Endothelial cell of umbilical vein (primary cell): ENCODE results near the gene FAM219A. TPM values are rescaled to one million over a fixed set of nuclear protein-coding genes. Genes with fewer than 3 reads are reported as not detected.

Source experiments
- BruUV-seq: library from RNA; stranded (reverse); fragments of 400-500 nt; replicated peaks from 2 replicates; lab custom pipeline; 2021; lab: Mats Ljungman, UMichigan
- CTCF ChIA-PET: fragments of 300-600, 350-600 bp; sonication (Branson Sonifier 250); formaldehyde crosslinking; loops from one replicate; lab custom pipeline; 2021; ENCODE audit warnings: antibody characterized with exemption, inconsistent platforms; lab: Charles Lee
- POLR2A ChIA-PET: fragments of 300-600, 350-600 bp; sonication (Branson Sonifier 250); formaldehyde crosslinking; loops from one replicate; lab custom pipeline; 2021; ENCODE audit warnings: antibody characterized with exemption, inconsistent platforms; lab: Charles Lee
- DNase-seq: peaks from one replicate; pipeline ENCODE4 v3.0.0-alpha.2; 2011; ENCODE audit warnings: low read depth, low spot score
- FAIRE-seq: peaks from 2 replicates; lab custom pipeline; 2011; peaks lifted over from hg19 to GRCh38; lab: Jason Lieb, UNC
- H2AFZ ChIP-seq: 2 replicates; pipeline ENCODE4 v1.6.0; 2012; ENCODE audit warnings: low read depth, low read length, control low read depth, inconsistent platforms
- H3K27ac ChIP-seq: 2 replicates; pipeline ENCODE4 v1.5.1; 2011; ENCODE audit warnings: low read depth, mild to moderate bottlenecking, control low read depth, low read length, moderate library complexity; ENCODE audit not compliant: insufficient read depth
- H3K27me3 ChIP-seq, 2 experiments: 2 replicates each; pipeline versions ENCODE4 v1.6.0 to v1.6.1; 2011; ENCODE audit warnings: low read length in 2 of 2, mixed read lengths in 1 of 2; ENCODE audit not compliant: control insufficient read depth in 2 of 2, insufficient read depth in 2 of 2
- H3K36me3 ChIP-seq, 2 experiments: 2 replicates in 1 of 2; 3 replicates in 1 of 2; pipeline ENCODE4 v1.5.1; 2011; ENCODE audit warnings: low read length in 2 of 2, mild to moderate bottlenecking in 1 of 2, moderate library complexity in 1 of 2; ENCODE audit not compliant: control insufficient read depth in 2 of 2, insufficient read depth in 2 of 2; ENCODE audit errors: extremely low read depth in 1 of 2
- H3K4me1 ChIP-seq: 3 replicates; pipeline ENCODE4 v1.5.1; 2011; ENCODE audit warnings: mild to moderate bottlenecking, low read length; ENCODE audit not compliant: control insufficient read depth, insufficient read depth; ENCODE audit errors: extremely low read depth
- H3K4me2 ChIP-seq: 2 replicates; pipeline ENCODE4 v1.6.1; 2011; ENCODE audit warnings: low read length, control low read depth, mixed read lengths; ENCODE audit not compliant: insufficient read depth
- H3K4me3 ChIP-seq, 3 experiments: fragments of 200-600 bp in 1 of 3; sonication (generic), shearing (Covaris generic) in 1 of 3; replicated peaks in 1 of 3; 2 replicates each; pipeline ENCODE4 v1.5.1; 2011 to 2016; ENCODE audit warnings: control low read depth in 3 of 3, low read length in 3 of 3, mild to moderate bottlenecking in 2 of 3, inconsistent platforms in 1 of 3, low read depth in 1 of 3, moderate library complexity in 1 of 3; ENCODE audit not compliant: insufficient read depth in 1 of 3
- H3K79me2 ChIP-seq: 2 replicates; pipeline ENCODE4 v1.6.0; 2012; ENCODE audit warnings: low read length, inconsistent platforms; ENCODE audit not compliant: control insufficient read depth, insufficient read depth
- H3K9ac ChIP-seq: replicated peaks from 2 replicates; pipeline ENCODE3; 2011; ENCODE audit warnings: low read length, control low read depth; ENCODE audit not compliant: insufficient read depth; ENCODE audit errors: extremely low read depth
- H3K9me1 ChIP-seq: replicated peaks from 3 replicates; pipeline ENCODE4 v1.6.0; 2011; ENCODE audit warnings: mild to moderate bottlenecking, low read length; ENCODE audit not compliant: control insufficient read depth, insufficient read depth; ENCODE audit errors: extremely low read depth
- H3K9me3 ChIP-seq: replicated peaks from 2 replicates; pipeline ENCODE4 v1.5.1; 2012; ENCODE audit warnings: low read length, inconsistent platforms; ENCODE audit not compliant: control insufficient read depth, insufficient read depth
- H4K20me1 ChIP-seq: replicated peaks from 2 replicates; pipeline ENCODE3; 2011; ENCODE audit warnings: mild to moderate bottlenecking, low read length; ENCODE audit not compliant: control insufficient read depth, insufficient read depth; ENCODE audit errors: extremely low read depth
- CTCF ChIP-seq, 2 donors: IDR thresholded peaks; 1 replicate in 1 of 2; 2 replicates in 1 of 2; pipeline ENCODE4 v1.5.1; 2011; ENCODE audit warnings: low read length in 2 of 2, mild to moderate bottlenecking in 2 of 2, moderate library complexity in 2 of 2, control low read depth in 1 of 2, inconsistent platforms in 1 of 2, low read depth in 1 of 2; ENCODE audit not compliant: insufficient read depth in 1 of 2; ENCODE audit errors: extremely low read depth in 1 of 2
- EZH2 ChIP-seq: IDR thresholded peaks from 2 replicates; pipeline ENCODE4 v1.6.1; 2012; ENCODE audit warnings: borderline replicate concordance, low read depth, mild to moderate bottlenecking, moderate library complexity, low read length, inconsistent platforms; ENCODE audit not compliant: severe bottlenecking
- FOS ChIP-seq: IDR thresholded peaks from 2 replicates; pipeline ENCODE4 v1.6.1; 2011; ENCODE audit warnings: mild to moderate bottlenecking, low read length, moderate library complexity, borderline replicate concordance; ENCODE audit not compliant: insufficient read depth
- GATA2 ChIP-seq: IDR thresholded peaks from 2 replicates; pipeline ENCODE4 v1.7.0; 2011; ENCODE audit warnings: low read depth, mild to moderate bottlenecking, moderate library complexity, mixed read lengths, low read length; ENCODE audit not compliant: insufficient read length, insufficient read depth
- JUN ChIP-seq: IDR thresholded peaks from 2 replicates; pipeline ENCODE4 v1.6.1; 2011; ENCODE audit warnings: borderline replicate concordance, low read depth; ENCODE audit not compliant: insufficient read length, insufficient read depth
- MYC ChIP-seq: IDR thresholded peaks from one replicate; pipeline ENCODE4 v1.6.1; 2011; ENCODE audit warnings: mild to moderate bottlenecking, low read depth, low read length
- POLR2A ChIP-seq: IDR thresholded peaks from 2 replicates; pipeline ENCODE4 v1.6.1; 2012; ENCODE audit warnings: low read depth, mild to moderate bottlenecking, control low read depth, low read length
- POLR2AphosphoS5 ChIP-seq: IDR thresholded peaks from 2 replicates; pipeline ENCODE4 v1.6.1; 2012; ENCODE audit warnings: low read depth, mild to moderate bottlenecking, control low read depth, low read length, moderate library complexity; ENCODE audit not compliant: insufficient read depth
- dilution Hi-C: fragments of 300-500 bp; cut with MboI; formaldehyde crosslinking; loops from one replicate; pipeline ENCODE4 v1.15.0; 2019; ENCODE audit warnings: low sequenced_read_pairs; ENCODE audit not compliant: extremely low pct_ligation_motif_present
- intact Hi-C: fragments of 100-400 bp; cut with micrococcal nuclease; formaldehyde crosslinking; loops from one replicate; pipeline ENCODE4 v1.10.0; 2022
- polyA plus RNA-seq, 4 experiments: library from polyadenylated mRNA; depleted of rRNA in 3 of 4; stranded (reverse) in 3 of 4; unstranded in 1 of 4; fragments of >200 nt; gene quantifications; 2 replicates each; pipeline versions ENCODE4 v1.2.1 to v1.2.3, GENCODE V29; 2011 to 2012; ENCODE audit warnings: missing spikeins in 1 of 4
- total RNA-seq: library from RNA; stranded (reverse); gene quantifications from 2 replicates; pipeline ENCODE4 v1.2.3, GENCODE V29; 2021
- TF ChIP-seq, protein P1 (sequence below): IDR thresholded peaks from 2 replicates; pipeline ENCODE4 v1.6.1; 2011; ENCODE audit not compliant: insufficient read depth, insufficient read length

Gene FAM219A
- total and polyA plus RNA-seq, 2 donors (not counting 3 experiments of a cell fraction or from before 2014, with no cell fraction given), result 18.1 to 35.7 TPM

GRCh38 chr9:34419716-34420504 is 38.5 kb downstream of the FAM219A start:
- dilution Hi-C loops, result loop anchor here (25.0 kb wide), 1 partner anchor 92 kb away; the partner anchor contains the start of gene ENHO
- no peaks in the 10 kb centered on the region for H3K36me3 ChIP-seq
- BruUV-seq, result no TSS peak
- H3K4me2 ChIP-seq, result no peak overlapping the region
- H3K27ac ChIP-seq, result no peak overlapping the region
- H3K9ac ChIP-seq, result no peak overlapping the region
- H3K9me1 ChIP-seq, result no peaks in the 10 kb centered on the region
- FAIRE-seq, result peak; percentile 75
- intact Hi-C loops, result no loop called here
- H4K20me1 ChIP-seq, result no peaks in the 10 kb centered on the region
- H3K4me3 ChIP-seq, result no peak overlapping the region
- H3K79me2 ChIP-seq, result no peaks in the 10 kb centered on the region
- ChIA-PET POLR2A (no interaction called here), CTCF (interaction anchor here (0.5 to 3.6 kb wide), 7 partner anchors 11 to 184 kb away, joined by 3 to 33 read pairs (median 4); no protein-coding TSS in a partner anchor)
- H3K4me1 ChIP-seq, result peaks cover 11% of the 10 kb centered on the region
- peak; percentile 22 for DNase-seq
- H3K9me3 ChIP-seq, result no peaks in the 10 kb centered on the region
- no peak overlapping the region for H2AFZ ChIP-seq
- H3K27me3 ChIP-seq, result no peaks in the 10 kb centered on the region
- no peak for TF ChIP-seq FOS
- TF ChIP-seq POLR2AphosphoS5, result no peak
- TF ChIP-seq, protein P1, sequence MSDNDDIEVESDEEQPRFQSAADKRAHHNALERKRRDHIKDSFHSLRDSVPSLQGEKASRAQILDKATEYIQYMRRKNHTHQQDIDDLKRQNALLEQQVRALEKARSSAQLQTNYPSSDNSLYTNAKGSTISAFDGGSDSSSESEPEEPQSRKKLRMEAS, result no peak
- no peak for TF ChIP-seq JUN
- no peak for TF ChIP-seq GATA2
- no peak for TF ChIP-seq MYC
- no peak for TF ChIP-seq EZH2
- TF ChIP-seq CTCF (IDR thresholded peaks at IDR 0.05; ENCODE audit: extremely low read depth in 1 of 2, insufficient read depth in 1 of 2, low read depth in 1 of 2, low read length in 2 of 2), result no peak
- no peak for TF ChIP-seq POLR2A
